Measurements from ENCODE around the gene CNPY2.

DNA sequence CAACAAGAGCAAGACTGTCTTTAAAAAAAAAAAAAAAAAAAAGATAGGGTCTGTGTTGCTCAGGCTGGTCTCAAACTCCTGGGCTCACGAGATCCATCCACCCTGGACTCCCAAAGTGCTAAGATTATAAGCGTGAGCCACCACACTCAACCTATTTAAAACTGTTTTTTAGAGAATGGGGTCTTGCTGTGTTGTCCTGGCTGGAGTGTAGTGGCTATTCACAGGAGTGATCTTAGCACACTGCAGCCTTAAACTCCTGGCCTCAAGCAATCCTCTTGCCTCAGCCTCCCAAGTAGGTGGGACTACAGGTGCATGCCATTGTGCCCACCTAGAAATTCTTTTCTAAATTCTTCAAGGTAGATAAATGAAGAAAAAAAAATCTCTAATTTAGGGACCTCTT is 41.5 kb downstream of the CNPY2 start:
- TF ChIP-seq EGR1 (IDR thresholded peaks at IDR 0.05; ENCODE audit: low read depth in 2 of 2), result no peak
- TF ChIP-seq, protein P1, sequence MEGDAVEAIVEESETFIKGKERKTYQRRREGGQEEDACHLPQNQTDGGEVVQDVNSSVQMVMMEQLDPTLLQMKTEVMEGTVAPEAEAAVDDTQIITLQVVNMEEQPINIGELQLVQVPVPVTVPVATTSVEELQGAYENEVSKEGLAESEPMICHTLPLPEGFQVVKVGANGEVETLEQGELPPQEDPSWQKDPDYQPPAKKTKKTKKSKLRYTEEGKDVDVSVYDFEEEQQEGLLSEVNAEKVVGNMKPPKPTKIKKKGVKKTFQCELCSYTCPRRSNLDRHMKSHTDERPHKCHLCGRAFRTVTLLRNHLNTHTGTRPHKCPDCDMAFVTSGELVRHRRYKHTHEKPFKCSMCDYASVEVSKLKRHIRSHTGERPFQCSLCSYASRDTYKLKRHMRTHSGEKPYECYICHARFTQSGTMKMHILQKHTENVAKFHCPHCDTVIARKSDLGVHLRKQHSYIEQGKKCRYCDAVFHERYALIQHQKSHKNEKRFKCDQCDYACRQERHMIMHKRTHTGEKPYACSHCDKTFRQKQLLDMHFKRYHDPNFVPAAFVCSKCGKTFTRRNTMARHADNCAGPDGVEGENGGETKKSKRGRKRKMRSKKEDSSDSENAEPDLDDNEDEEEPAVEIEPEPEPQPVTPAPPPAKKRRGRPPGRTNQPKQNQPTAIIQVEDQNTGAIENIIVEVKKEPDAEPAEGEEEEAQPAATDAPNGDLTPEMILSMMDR (IDR thresholded peaks at IDR 0.05; ENCODE audit: low read depth, low read length, missing input control), result no peak
- TF ChIP-seq RAD21 (IDR thresholded peaks at IDR 0.05), result no peak
- TF ChIP-seq, protein P2, sequence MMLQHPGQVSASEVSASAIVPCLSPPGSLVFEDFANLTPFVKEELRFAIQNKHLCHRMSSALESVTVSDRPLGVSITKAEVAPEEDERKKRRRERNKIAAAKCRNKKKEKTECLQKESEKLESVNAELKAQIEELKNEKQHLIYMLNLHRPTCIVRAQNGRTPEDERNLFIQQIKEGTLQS (IDR thresholded peaks at IDR 0.05), result no peak
- TF ChIP-seq RXRA (IDR thresholded peaks at IDR 0.05), result no peak
- TF ChIP-seq, protein P3, sequence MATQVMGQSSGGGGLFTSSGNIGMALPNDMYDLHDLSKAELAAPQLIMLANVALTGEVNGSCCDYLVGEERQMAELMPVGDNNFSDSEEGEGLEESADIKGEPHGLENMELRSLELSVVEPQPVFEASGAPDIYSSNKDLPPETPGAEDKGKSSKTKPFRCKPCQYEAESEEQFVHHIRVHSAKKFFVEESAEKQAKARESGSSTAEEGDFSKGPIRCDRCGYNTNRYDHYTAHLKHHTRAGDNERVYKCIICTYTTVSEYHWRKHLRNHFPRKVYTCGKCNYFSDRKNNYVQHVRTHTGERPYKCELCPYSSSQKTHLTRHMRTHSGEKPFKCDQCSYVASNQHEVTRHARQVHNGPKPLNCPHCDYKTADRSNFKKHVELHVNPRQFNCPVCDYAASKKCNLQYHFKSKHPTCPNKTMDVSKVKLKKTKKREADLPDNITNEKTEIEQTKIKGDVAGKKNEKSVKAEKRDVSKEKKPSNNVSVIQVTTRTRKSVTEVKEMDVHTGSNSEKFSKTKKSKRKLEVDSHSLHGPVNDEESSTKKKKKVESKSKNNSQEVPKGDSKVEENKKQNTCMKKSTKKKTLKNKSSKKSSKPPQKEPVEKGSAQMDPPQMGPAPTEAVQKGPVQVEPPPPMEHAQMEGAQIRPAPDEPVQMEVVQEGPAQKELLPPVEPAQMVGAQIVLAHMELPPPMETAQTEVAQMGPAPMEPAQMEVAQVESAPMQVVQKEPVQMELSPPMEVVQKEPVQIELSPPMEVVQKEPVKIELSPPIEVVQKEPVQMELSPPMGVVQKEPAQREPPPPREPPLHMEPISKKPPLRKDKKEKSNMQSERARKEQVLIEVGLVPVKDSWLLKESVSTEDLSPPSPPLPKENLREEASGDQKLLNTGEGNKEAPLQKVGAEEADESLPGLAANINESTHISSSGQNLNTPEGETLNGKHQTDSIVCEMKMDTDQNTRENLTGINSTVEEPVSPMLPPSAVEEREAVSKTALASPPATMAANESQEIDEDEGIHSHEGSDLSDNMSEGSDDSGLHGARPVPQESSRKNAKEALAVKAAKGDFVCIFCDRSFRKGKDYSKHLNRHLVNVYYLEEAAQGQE (IDR thresholded peaks at IDR 0.05), result no peak
- no peak for TF ChIP-seq NR2F2 (IDR thresholded peaks at IDR 0.05)
- TF ChIP-seq, protein P4, sequence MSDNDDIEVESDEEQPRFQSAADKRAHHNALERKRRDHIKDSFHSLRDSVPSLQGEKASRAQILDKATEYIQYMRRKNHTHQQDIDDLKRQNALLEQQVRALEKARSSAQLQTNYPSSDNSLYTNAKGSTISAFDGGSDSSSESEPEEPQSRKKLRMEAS (IDR thresholded peaks at IDR 0.05), result no peak
- no peak for TF ChIP-seq JUND (IDR thresholded peaks at IDR 0.05)
- TF ChIP-seq, protein P5, sequence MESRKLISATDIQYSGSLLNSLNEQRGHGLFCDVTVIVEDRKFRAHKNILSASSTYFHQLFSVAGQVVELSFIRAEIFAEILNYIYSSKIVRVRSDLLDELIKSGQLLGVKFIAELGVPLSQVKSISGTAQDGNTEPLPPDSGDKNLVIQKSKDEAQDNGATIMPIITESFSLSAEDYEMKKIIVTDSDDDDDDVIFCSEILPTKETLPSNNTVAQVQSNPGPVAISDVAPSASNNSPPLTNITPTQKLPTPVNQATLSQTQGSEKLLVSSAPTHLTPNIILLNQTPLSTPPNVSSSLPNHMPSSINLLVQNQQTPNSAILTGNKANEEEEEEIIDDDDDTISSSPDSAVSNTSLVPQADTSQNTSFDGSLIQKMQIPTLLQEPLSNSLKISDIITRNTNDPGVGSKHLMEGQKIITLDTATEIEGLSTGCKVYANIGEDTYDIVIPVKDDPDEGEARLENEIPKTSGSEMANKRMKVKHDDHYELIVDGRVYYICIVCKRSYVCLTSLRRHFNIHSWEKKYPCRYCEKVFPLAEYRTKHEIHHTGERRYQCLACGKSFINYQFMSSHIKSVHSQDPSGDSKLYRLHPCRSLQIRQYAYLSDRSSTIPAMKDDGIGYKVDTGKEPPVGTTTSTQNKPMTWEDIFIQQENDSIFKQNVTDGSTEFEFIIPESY (IDR thresholded peaks at IDR 0.05), result no peak
- TF ChIP-seq TAF1 (conservative IDR thresholded peaks at IDR 0.05), result no peak
- no peak for TF ChIP-seq GABPA (IDR thresholded peaks at IDR 0.05 in 1 of 2, conservative IDR thresholded peaks at IDR 0.05 in 1 of 2)

All from liver (tissue), 3 donors.